Fibroblast of lung (primary cell): ENCODE results near the gene NASP.

ENCODE experiments used
- EZH2 ChIP-seq: IDR thresholded peaks from 2 replicates; pipeline ENCODE4 v1.5.1; 2012; ENCODE audit warnings: low read length, control low read depth, mild to moderate bottlenecking; ENCODE audit errors: missing control alignments
- TF ChIP-seq, protein P1 (sequence below), 2 donors: IDR thresholded peaks in 1 of 2; conservative IDR thresholded peaks in 1 of 2; 1 replicate in 1 of 2; 2 replicates in 1 of 2; pipeline ENCODE4 v1.5.1; 2011 to 2012; ENCODE audit warnings: low read length in 2 of 2, control low read depth in 1 of 2, inconsistent platforms in 1 of 2, low read depth in 1 of 2, mild to moderate bottlenecking in 1 of 2

- TF ChIP-seq, protein P1, sequence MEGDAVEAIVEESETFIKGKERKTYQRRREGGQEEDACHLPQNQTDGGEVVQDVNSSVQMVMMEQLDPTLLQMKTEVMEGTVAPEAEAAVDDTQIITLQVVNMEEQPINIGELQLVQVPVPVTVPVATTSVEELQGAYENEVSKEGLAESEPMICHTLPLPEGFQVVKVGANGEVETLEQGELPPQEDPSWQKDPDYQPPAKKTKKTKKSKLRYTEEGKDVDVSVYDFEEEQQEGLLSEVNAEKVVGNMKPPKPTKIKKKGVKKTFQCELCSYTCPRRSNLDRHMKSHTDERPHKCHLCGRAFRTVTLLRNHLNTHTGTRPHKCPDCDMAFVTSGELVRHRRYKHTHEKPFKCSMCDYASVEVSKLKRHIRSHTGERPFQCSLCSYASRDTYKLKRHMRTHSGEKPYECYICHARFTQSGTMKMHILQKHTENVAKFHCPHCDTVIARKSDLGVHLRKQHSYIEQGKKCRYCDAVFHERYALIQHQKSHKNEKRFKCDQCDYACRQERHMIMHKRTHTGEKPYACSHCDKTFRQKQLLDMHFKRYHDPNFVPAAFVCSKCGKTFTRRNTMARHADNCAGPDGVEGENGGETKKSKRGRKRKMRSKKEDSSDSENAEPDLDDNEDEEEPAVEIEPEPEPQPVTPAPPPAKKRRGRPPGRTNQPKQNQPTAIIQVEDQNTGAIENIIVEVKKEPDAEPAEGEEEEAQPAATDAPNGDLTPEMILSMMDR (conservative IDR thresholded peaks at IDR 0.05 in 1 of 2, IDR thresholded peaks at IDR 0.05 in 1 of 2; ENCODE audit: low read depth in 1 of 2, low read length in 2 of 2), result no peak
- no peak for TF ChIP-seq EZH2
Observed at GRCh38 chr1:45566722-45567121, 17.1 kb upstream of the NASP start.
